ENCODE results near the gene ULBP1. TPM values are rescaled to one million over a fixed set of nuclear protein-coding genes. Genes with fewer than 3 reads are reported as not detected.
A peak's percentile ranks its signal among the peaks of the same experiment; 100 is the strongest.
"Not testable (repeated sequence)": the region's sequence is repeated elsewhere in the genome, so short reads cannot be mapped to it uniquely, and the experiment has no call there.

Gene ULBP1
- total RNA-seq, 1 donor from 2014 or later = 0.11 TPM

- peaks cover 70% of the 10 kb centered on the region for H3K27me3 Mint-ChIP-seq (ENCODE audit: insufficient read depth, low read depth)
- Histone ChIP-seq H3K4me1 (peaks cover 5% of the 10 kb centered on the region), H4K20me1 (ENCODE audit: low read depth) (peaks cover 16% of the 10 kb centered on the region), H3K9ac (no peak overlapping the region), H3K79me2 (ENCODE audit: low read depth) (no peaks in the 10 kb centered on the region), H3K36me3 (no peaks in the 10 kb centered on the region), H3K9me3 (ENCODE audit: low read depth) (no peaks in the 10 kb centered on the region), H3K27me3 (peaks cover 100% of the 10 kb centered on the region), H3F3A (ENCODE audit: low read depth) (peaks cover 4% of the 10 kb centered on the region), H3K27ac (no peak overlapping the region), H2AFZ (replicated peaks) (peak overlapping the region; percentile 70), H3K4me3 (peak overlapping the region; percentile 47), H3K4me2 (peak overlapping the region; percentile 76)
- peak overlapping the region; percentile 86 for H3K4me3 Mint-ChIP-seq
- H3K4me1 Mint-ChIP-seq = peaks cover 11% of the 10 kb centered on the region
- peaks cover 9% of the 10 kb centered on the region for H3K9me3 Mint-ChIP-seq
- peak; percentile 89 for DNase-seq (ENCODE audit: low spot score)
- peak; percentile 88 for TF ChIP-seq CTCF (IDR thresholded peaks at IDR 0.05)
- TF ChIP-seq EZH2 (IDR thresholded peaks at IDR 0.05) = peak; percentile 28
- TF ChIP-seq EZH2phosphoT487 (IDR thresholded peaks at IDR 0.05) = peak; percentile 23
- no peak overlapping the region for H3K27ac Mint-ChIP-seq
- no peaks in the 10 kb centered on the region for H3K36me3 Mint-ChIP-seq
These were observed 37.6 kb upstream of the ULBP1 start for GRCh38 chr6:149925974-149926777.

GRCh38 chr6:149927025-149927424 is 36.7 kb upstream of the ULBP1 start:
- not testable (repeated sequence) for H3K9me3 ChIP-seq (ENCODE audit: low read depth); H3K4me1 ChIP-seq; H3K4me3 Mint-ChIP-seq; H3K4me2 ChIP-seq; H3K9ac ChIP-seq; H3K4me3 ChIP-seq; H2AFZ ChIP-seq (replicated peaks); H3K36me3 ChIP-seq; H3K9me3 Mint-ChIP-seq; H3K79me2 ChIP-seq (ENCODE audit: low read depth); H3K36me3 Mint-ChIP-seq; H3K27ac Mint-ChIP-seq; DNase-seq (ENCODE audit: low spot score); H3K27ac ChIP-seq; H3F3A ChIP-seq (ENCODE audit: low read depth)
- H3K4me1 Mint-ChIP-seq = peaks cover 11% of the 10 kb centered on the region
- peaks cover 71% of the 10 kb centered on the region for H3K27me3 Mint-ChIP-seq (ENCODE audit: insufficient read depth, low read depth)
- Histone ChIP-seq H3K27me3 (peaks cover 100% of the 10 kb centered on the region), H4K20me1 (ENCODE audit: low read depth) (peaks cover 16% of the 10 kb centered on the region)

GRCh38 chr6:149929422-149929821 is 34.3 kb upstream of the ULBP1 start:
- Mint-ChIP-seq H3K4me3 (no peak overlapping the region), H3K9me3 (peaks cover 3% of the 10 kb centered on the region), H3K4me1 (peaks cover 2% of the 10 kb centered on the region), H3K27ac (no peak overlapping the region), H3K27me3 (ENCODE audit: insufficient read depth, low read depth) (peaks cover 66% of the 10 kb centered on the region), H3K36me3 (no peaks in the 10 kb centered on the region)
- no peaks in the 10 kb centered on the region for H3F3A ChIP-seq (ENCODE audit: low read depth)
- DNase-seq (ENCODE audit: low spot score) = peak; percentile 66
- no peak overlapping the region for H3K4me2 ChIP-seq
- no peak overlapping the region for H2AFZ ChIP-seq (replicated peaks)
- TF ChIP-seq CTCF (IDR thresholded peaks at IDR 0.05) (peak; percentile 72), EZH2 (IDR thresholded peaks at IDR 0.05) (no peak), EZH2phosphoT487 (IDR thresholded peaks at IDR 0.05) (no peak)
- no peaks in the 10 kb centered on the region for H3K79me2 ChIP-seq (ENCODE audit: low read depth)
- peaks cover 100% of the 10 kb centered on the region for H3K27me3 ChIP-seq
- H4K20me1 ChIP-seq (ENCODE audit: low read depth) = peaks cover 10% of the 10 kb centered on the region
- H3K9me3 ChIP-seq (ENCODE audit: low read depth) = no peaks in the 10 kb centered on the region
- no peaks in the 10 kb centered on the region for H3K36me3 ChIP-seq
- H3K4me3 ChIP-seq = no peak overlapping the region
- no peaks in the 10 kb centered on the region for H3K4me1 ChIP-seq
- no peak overlapping the region for H3K27ac ChIP-seq
- no peak overlapping the region for H3K9ac ChIP-seq

- no peaks in the 10 kb centered on the region for H3K9me3 ChIP-seq (ENCODE audit: low read depth)
- no peak for DNase-seq (ENCODE audit: low spot score)
- H3K4me1 Mint-ChIP-seq = no peaks in the 10 kb centered on the region
- no peaks in the 10 kb centered on the region for H3K79me2 ChIP-seq (ENCODE audit: low read depth)
- H3K27ac ChIP-seq = no peak overlapping the region
- H3K36me3 ChIP-seq = no peaks in the 10 kb centered on the region
- no peaks in the 10 kb centered on the region for H4K20me1 ChIP-seq (ENCODE audit: low read depth)
- H2AFZ ChIP-seq (replicated peaks) = no peak overlapping the region
- no peaks in the 10 kb centered on the region for H3K9me3 Mint-ChIP-seq
- no peaks in the 10 kb centered on the region for H3K36me3 Mint-ChIP-seq
- H3K27me3 Mint-ChIP-seq (ENCODE audit: insufficient read depth, low read depth) = peaks cover 69% of the 10 kb centered on the region
- no peak for TF ChIP-seq CTCF (IDR thresholded peaks at IDR 0.05)
- no peak for TF ChIP-seq EZH2phosphoT487 (IDR thresholded peaks at IDR 0.05)
- TF ChIP-seq EZH2 (IDR thresholded peaks at IDR 0.05) = no peak
- H3K9ac ChIP-seq = no peak overlapping the region
- no peaks in the 10 kb centered on the region for H3K4me1 ChIP-seq
- no peak overlapping the region for H3K4me3 Mint-ChIP-seq
- no peaks in the 10 kb centered on the region for H3F3A ChIP-seq (ENCODE audit: low read depth)
- no peak overlapping the region for H3K27ac Mint-ChIP-seq
- H3K4me3 ChIP-seq = no peak overlapping the region
- no peak overlapping the region for H3K4me2 ChIP-seq
- H3K27me3 ChIP-seq = peaks cover 100% of the 10 kb centered on the region
These were observed 32.2 kb upstream of the ULBP1 start for GRCh38 chr6:149931501-149931900.

Measured in neural progenitor cell (in vitro differentiated cells).